Daoy (cell line): ENCODE results near the gene ZNF124. TPM values are rescaled to one million over a fixed set of nuclear protein-coding genes. Genes with fewer than 3 reads are reported as not detected.
"Not testable (repeated sequence)": the region's sequence is repeated elsewhere in the genome, so short reads cannot be mapped to it uniquely, and the experiment has no call there.

Experiments
- DNase-seq: peaks from one replicate; pipeline ENCODE4 v3.0.0-alpha.2; 2015; ENCODE audit warnings: low read depth
- total RNA-seq: library from RNA; depleted of rRNA; stranded (reverse); fragments of >200 nt; shearing (Covaris generic); gene quantifications from 2 replicates; pipeline ENCODE4 v1.2.3, GENCODE V29; 2014; rRNA removed

The ZNF124 gene
- 41.3 and 49.0 TPM in 2 replicates for total RNA-seq

DNA sequence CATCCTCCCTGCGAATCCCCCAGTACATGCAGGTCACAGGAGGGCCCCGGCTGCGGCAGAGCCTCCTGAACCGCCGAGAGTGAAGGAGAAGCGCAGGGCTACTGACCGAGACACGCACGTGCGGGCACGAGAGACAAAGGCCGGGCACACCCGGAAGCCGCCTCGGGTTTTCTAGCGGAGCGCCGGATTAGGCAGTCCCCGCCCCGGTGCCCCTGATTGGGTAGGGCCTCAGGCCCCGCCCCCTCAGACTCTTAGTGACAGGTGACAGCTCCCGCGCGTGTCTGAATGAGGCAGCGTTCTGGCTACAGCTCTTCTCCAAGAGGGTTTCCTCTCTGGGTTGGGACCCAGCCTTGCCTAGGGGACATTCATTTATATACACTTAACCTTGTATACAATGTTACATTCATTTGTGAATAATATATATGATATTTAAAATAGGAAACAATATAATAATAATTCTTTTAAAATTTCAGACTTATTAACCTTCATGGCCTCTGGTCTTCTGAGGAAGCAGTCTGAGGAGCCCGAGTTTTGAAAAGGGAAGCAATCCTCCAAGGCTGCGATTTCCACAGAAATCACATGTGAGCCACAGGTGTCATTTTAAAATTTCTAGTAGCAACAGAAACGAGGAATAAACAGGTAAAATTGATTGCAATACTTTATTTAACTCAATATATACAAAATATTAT, at the start of gene ZNF124:
Gene ZNF124 (minus strand): TSS at position 146 of the 689 bp plus-strand sequence. CDS start 143 bp downstream, at position 3.
- DNase-seq: not testable (repeated sequence)

- DNase-seq: not testable (repeated sequence)
Measured at GRCh38 chr1:247220280-247220679, 48.5 kb upstream of the ZNF124 start.

DNA sequence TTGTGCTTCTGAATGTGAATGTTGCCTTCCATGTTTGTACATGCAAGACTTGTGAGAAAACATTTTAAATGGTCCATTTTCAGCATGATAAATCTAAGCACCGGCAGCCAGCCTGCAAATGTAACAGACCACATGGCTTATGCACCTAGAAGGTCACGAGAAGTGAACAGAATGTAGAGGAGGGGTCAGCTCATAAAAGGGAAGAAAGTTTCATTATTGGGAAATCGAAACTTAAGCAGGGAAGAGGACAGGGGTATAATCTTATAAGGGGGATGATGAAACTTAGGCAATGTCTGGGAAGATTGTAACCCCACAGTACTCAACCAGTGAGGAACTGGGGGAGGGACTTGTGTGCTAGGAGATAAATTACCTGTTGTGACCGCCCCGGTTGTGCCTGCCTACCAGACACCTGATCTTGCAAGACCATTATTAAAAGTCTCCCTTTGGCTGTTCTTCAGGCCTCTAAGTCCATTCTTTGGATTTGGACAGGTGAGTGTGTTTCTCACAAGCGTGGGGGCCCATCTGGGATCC, 46.4 kb upstream of the ZNF124 start:
- DNase-seq: no peak

- no peak for DNase-seq
Measured at GRCh38 chr1:247216261-247216660, 44.4 kb upstream of the ZNF124 start.

DNA sequence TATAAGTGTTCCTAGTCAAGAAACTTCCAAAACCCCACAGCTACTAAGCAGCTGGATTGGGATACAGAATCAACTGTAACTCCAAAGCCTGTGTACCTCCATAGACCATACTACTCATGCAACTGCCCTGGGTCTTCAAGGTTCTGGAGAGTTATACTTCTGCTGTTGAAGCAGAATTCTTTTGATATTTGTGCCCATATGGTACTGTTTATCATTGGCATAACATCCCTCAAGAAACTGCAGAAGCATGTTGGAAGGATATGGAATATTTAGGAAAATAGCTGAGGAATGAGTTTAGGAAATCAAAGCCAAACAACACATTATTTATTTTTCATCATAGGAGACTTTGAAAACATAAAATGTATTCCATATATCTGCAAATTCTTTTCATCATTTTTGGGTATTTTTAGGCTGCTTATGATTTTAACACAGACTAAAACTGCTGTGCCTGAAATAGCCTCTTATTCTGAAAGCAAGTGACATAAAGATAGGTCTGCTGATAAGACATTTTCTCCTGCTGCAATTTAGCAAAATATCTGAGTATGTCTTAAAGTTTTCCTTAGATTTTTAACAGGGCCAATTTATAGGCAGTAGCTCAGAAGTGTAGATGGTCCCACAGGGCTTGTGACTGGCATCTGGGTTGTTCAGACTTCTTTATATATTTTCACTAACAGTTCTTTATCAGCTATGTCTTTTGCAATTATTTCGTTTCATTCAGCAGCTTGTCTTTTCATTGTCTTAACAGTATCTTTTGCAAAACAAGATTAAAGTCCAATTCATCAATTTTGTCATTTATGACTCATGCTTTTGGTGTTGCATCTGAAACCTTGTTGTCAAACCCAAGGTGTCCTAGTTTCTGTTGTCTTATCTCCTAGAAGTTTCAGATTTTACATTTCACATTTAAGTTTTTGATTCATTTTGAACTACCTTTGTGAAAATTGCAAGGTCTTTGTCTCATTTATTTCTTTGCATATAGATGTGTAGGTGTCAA, 41.1 kb upstream of the ZNF124 start:
- DNase-seq: no peak

- no peak for DNase-seq
Measured at GRCh38 chr1:247212012-247212411, 40.2 kb upstream of the ZNF124 start.

DNA sequence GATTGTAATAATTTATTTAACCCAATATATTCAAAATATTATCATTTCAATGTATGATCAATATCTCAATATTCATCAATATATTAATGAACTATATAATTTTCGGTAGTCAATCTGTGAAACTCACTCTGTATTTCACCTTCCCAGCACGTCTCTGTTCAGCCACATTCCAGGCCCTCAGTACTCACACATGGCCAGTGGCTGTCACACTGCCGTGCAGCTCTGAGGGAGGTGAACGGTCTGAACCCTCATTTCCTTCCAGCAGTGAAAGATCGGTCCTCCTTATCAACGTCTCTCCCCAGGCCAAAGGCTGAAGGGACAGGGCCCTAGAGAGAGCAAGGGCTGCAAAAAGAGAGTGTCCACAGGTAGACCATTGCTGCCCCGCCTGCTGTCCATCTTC, 39.5 kb upstream of the ZNF124 start:
- no peak for DNase-seq

DNA sequence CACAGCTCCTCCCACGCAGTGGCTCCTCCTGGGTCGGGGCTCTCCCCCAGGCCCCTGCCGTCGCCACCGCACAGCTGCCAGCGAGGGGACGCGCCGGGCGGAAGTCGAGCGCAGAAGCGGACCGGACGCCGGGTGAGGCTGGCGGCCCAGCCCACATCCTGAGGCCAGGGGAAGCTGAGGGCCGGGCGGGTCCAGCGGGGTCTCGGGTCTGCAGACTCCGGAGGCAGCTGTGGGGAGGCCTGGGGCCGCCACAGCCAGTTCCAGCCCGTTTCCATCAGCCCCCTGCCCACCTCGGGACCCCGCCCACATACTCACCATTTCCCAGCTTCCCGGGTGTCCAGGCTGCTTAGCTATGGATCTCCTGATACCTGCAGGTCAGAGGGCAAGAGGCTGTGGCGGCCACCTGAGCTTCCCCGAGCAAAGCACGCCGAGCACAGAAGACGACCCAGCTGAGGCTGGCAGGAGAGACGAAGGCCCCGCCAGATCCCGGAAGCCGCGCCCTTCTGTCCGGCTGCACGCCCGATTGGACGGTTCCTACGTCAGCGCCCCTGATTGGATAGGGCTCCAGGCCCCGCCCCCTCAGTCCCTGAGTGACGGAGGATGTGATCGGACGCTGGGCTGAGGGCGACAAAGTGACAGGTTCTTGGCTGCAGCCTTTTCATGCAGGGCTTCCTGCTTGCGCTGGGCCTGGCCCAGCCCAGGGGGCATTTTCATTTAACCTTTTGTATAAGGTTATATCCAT, 38.7 kb upstream of the ZNF124 start:
- DNase-seq: peak; percentile 95

DNA sequence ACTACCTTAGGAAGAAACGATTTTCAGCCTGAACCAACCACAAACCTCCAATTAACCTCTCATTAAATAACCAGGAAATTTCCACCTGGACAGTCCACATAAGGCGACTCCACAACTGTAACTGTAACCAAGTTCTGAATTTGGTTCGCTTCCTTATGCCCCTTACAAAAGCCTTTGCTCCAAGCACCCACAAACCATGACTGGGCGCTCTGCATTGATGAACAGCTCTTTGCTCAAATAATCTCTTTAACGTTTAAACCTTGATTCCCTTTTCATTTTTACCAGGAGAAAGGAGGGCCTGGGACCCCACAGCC, 38.2 kb upstream of the ZNF124 start:
- no peak for DNase-seq

DNA sequence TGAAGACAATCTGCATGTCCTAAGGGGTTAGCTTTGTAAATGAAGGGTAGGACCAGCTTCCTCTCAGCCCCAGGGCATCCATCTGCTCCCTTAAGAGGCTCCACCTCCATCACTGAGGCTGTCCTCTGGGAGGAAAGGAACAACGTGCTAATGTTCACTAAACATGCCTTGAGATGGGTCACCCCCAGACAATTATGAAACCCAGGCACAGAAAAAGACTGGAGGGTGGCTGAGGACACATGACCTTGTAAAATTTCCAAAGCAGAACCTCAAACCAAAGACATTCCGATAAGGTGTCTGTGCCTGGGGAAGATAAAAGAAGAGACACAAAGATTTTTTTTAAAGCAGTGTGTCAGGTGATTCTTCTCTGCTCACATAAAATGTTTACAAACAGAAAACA, 37.6 kb upstream of the ZNF124 start:
- no peak for DNase-seq

- DNase-seq: no peak
Measured at GRCh38 chr1:247204177-247204647, 32.4 kb upstream of the ZNF124 start.

GRCh38 chr1:247198781-247199180, 27.0 kb upstream of the ZNF124 start:
- no peak for DNase-seq

DNA sequence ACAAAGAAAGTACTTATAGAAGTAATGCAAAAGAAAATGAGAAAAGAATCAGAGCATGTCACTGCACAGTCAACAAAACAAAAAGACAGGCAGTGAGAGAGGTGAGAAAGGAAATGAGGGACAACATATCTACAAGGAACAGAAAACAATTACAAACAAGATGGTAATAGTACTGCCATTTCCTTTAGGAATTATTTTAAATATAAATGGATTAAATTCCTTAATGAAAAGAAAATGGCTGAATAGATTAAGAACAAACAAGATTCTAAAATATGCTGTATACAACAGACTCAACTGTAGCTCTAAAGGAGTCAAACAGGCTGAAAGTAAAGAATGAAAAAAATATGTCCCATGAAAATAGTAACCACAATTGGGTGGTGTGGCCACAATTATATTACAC, 22.1 kb upstream of the ZNF124 start:
- no peak for DNase-seq

- no peak for DNase-seq
Measured at GRCh38 chr1:247189981-247190798, 18.4 kb upstream of the ZNF124 start.

DNA sequence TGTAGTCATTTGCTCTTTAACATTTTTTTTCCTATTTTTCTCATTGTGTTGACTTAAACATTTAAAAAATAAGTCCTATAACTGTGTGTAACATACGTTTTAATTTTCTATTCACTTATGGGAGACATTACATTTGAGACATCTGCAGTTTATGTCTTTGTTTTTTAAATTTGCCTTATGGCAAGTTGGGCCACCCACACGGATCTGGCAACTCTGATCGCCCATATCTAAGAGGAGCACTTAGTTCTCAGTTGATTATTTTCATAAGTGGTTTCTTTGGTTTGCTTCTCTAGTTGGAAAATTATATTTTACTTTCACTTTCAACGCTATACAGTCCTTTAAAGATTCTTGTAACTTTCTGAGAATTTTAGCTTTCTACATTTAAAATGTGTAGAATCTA, 13.8 kb upstream of the ZNF124 start:
- DNase-seq: no peak

DNA sequence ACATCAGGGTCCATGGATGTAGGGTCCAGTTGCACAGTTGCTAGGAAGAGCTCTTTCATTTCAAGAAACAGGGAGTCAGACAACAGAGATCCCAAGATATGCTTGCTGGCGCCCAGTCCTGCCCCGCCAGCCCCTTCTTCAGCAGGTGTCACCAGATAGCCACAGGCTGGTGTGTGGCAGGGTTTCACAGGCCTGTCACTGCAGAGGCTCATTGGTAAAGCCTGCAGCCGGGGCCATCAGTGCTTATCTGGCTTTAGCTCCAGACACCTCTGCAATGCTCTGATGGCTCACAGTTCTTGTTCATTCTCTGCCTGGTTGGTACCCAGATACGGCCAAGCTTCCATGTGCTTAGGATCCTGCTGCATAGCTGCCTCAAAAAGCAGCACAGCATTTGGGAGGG, 12.4 kb upstream of the ZNF124 start:
- DNase-seq: no peak

GRCh38 chr1:247182994-247183393, 11.2 kb upstream of the ZNF124 start:
- no peak for DNase-seq

DNA sequence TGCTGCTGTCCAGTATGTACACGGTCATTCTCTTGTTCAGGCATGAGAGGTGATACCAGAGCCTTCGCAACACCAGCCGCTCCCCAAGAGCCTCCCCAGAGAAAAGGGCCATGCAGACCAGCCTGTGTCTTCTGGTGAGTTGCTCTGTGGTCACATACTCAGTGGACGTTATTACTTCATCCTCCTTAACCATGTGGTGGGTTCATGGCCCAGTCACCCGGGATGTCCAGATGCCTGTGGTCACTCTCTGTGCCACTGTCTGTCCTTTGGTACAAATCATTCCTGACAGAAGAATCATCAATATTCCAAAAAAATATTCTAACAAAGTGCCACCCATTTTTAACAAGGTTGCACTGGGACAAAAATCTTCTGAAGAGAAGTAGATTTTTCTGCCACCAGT, 8.8 kb upstream of the ZNF124 start:
- DNase-seq: no peak

GRCh38 chr1:247177755-247178154, 5.9 kb upstream of the ZNF124 start:
- DNase-seq: no peak

- no peak for DNase-seq
Measured at GRCh38 chr1:247175458-247175857, 3.6 kb upstream of the ZNF124 start.

DNA sequence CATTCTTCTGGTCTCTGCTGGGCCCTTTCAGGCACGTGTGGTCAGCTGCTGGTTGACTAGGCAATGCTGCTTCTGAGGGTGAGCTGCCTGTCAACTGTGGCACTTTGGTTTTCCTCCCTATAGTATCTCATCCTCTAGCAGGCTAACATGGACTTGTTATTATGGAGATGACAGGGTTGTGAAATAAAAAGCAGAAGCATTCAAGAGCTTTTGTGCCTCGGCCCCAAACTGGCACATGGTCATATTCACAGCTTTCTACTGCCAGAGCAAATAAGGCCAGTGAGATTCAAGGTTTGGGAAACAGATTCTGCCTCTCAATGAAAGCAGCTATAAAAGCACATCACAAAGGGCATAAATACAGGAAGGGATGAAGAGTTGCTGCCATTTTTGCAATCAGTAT, 1.6 kb upstream of the ZNF124 start:
- DNase-seq: no peak
